ENCODE data around the gene CTAGE8. TPM values are rescaled to one million over a fixed set of nuclear protein-coding genes. Genes with fewer than 3 reads are reported as not detected.
"Not testable (repeated sequence)": the region's sequence is repeated elsewhere in the genome, so short reads cannot be mapped to it uniquely, and the experiment has no call there.

CTAGE8 gene
- total and polyA plus RNA-seq, 2 of the 8 experiments (the other 6 are each of a cell fraction or from before 2014, with no cell fraction given): not detected

DNA sequence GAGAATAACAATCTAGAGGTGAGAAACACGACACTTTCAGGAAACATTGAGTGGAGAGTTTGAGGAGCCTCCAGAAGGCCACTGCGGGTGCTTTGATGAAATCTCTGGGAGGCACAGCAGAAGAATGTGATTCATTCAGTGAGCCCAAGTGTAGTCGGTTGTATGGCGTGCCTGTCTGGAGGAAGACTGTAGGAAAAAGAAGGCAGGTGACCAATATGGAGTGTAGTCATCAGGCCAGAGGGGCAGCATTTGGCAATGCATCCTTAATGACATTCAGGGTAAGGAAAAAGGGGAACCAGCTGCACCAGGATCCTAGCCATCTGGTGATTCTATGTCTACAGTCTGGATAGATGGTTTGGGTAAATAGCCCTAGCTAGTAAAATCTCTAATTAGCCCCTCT is 16.8 kb downstream of the CTAGE8 start:
- H3K4me2 ChIP-seq (ENCODE audit: insufficient read depth in 1 of 2, low read depth in 2 of 2, low read length in 2 of 2); H3K4ac ChIP-seq (replicated peaks; ENCODE audit: insufficient read length, low read depth, low read length); FAIRE-seq; H3K36me3 ChIP-seq (ENCODE audit: control insufficient read depth in 2 of 4, insufficient read depth in 4 of 4, low read length in 3 of 4); H4K91ac ChIP-seq (replicated peaks; ENCODE audit: insufficient read length, low read length); DNase-seq (ENCODE audit: low read depth in 1 of 2, low spot score in 2 of 2); H3K14ac ChIP-seq (ENCODE audit: insufficient read length); H3K23ac ChIP-seq (ENCODE audit: insufficient read length); H4K8ac ChIP-seq (ENCODE audit: extremely low read depth, insufficient read depth, low read length); POLR2A ChIA-PET (ENCODE audit: partially characterized antibody); H2AFZ ChIP-seq (ENCODE audit: low read length); H4K5ac ChIP-seq (ENCODE audit: insufficient read length, low read depth, low read length); CTCF ChIA-PET (ENCODE audit: partially characterized antibody); H3K79me2 ChIP-seq (ENCODE audit: control insufficient read depth in 1 of 2, insufficient read depth in 2 of 2, low read length in 2 of 2); H2BK12ac ChIP-seq (ENCODE audit: low read depth, low read length); H2BK5ac ChIP-seq (ENCODE audit: low read depth, low read length); H3K4me3 ChIP-seq (ENCODE audit: extremely low read depth in 1 of 4, insufficient read depth in 2 of 4, low read depth in 3 of 4, low read length in 4 of 4); H3K79me1 ChIP-seq (ENCODE audit: low read depth, low read length); H2BK20ac ChIP-seq (ENCODE audit: low read length); H3K27ac ChIP-seq (ENCODE audit: low read depth, low read length); H2BK120ac ChIP-seq (replicated peaks; ENCODE audit: low read depth, low read length); H3K18ac ChIP-seq (ENCODE audit: extremely low read depth, low read length); H3K27me3 ChIP-seq (replicated peaks in 1 of 4; ENCODE audit: control insufficient read depth in 3 of 4, extremely low read depth in 1 of 4, insufficient read depth in 3 of 4, low read length in 3 of 4); H3K9me3 ChIP-seq (ENCODE audit: insufficient read depth in 2 of 2, low read depth in 1 of 2, low read length in 1 of 2); H3K9ac ChIP-seq (replicated peaks in 1 of 4; ENCODE audit: extremely low read depth in 1 of 4, low read depth in 3 of 4, low read length in 3 of 4); H2BK15ac ChIP-seq (ENCODE audit: low read length); H3K23me2 ChIP-seq (ENCODE audit: low read depth, low read length); H3K4me1 ChIP-seq (replicated peaks in 1 of 4; ENCODE audit: control insufficient read depth in 3 of 4, insufficient read depth in 4 of 4, low read length in 3 of 4); H4K20me1 ChIP-seq (replicated peaks in 1 of 2; ENCODE audit: control insufficient read depth in 1 of 2, insufficient read depth in 2 of 2, low read length in 2 of 2); H2AK5ac ChIP-seq (ENCODE audit: low read depth, low read length); H3K56ac ChIP-seq (replicated peaks; ENCODE audit: insufficient read length, low read depth, low read length): not testable (repeated sequence)
- WGBS, 2 experiments (ENCODE audit: extremely low coverage in 1 of 2, insufficient coverage in 1 of 2, insufficient read length in 1 of 2, insufficient replicate concordance in 2 of 2, low coverage in 1 of 2, low lambda C conversion rate in 2 of 2, missing lambda C conversion rate in 1 of 2): no CpG with 5 or more reads among the region's 4 CpGs

DNA sequence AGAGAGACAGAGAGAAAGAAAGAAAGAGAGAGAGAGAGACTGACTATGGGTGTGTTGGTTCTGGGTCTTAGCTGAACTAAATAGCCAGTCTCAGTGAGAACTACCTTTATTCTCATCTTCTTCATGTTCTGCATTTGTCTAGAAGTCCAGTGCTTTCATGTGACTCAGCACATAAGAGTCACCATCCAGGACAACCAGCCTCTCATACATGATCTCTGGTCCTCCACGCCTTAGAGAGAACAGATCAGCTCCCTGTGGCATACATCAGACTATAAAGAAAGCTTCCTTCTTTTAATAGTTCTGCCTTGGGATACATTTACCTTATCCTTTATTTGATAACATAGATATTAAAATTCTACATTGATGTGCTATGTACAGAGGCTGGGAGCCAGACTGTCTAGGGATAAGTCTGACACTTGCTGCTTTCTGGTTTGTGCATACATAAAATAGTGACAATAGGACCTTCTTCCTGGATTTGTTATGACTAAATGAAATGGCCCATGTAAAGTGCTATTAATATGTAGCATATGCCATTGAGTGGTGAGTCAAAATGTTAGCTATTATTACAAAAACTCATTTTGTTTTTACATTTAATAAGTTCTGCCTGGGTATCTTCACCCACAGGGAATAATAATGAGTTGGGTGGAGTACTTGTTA is 21.3 kb downstream of the CTAGE8 start:
- H3K23ac ChIP-seq (ENCODE audit: insufficient read length); CTCF ChIA-PET (ENCODE audit: partially characterized antibody); H4K20me1 ChIP-seq (replicated peaks in 1 of 2; ENCODE audit: control insufficient read depth in 1 of 2, insufficient read depth in 2 of 2, low read length in 2 of 2); H3K14ac ChIP-seq (ENCODE audit: insufficient read length); H2AK5ac ChIP-seq (ENCODE audit: low read depth, low read length); H3K18ac ChIP-seq (ENCODE audit: extremely low read depth, low read length); DNase-seq (ENCODE audit: low read depth in 1 of 2, low spot score in 2 of 2); H2BK5ac ChIP-seq (ENCODE audit: low read depth, low read length); H4K5ac ChIP-seq (ENCODE audit: insufficient read length, low read depth, low read length); H2BK120ac ChIP-seq (replicated peaks; ENCODE audit: low read depth, low read length); H2AFZ ChIP-seq (ENCODE audit: low read length); H3K27ac ChIP-seq (ENCODE audit: low read depth, low read length); H3K9ac ChIP-seq (replicated peaks in 1 of 4; ENCODE audit: extremely low read depth in 1 of 4, low read depth in 3 of 4, low read length in 3 of 4); H2BK20ac ChIP-seq (ENCODE audit: low read length); H3K4me2 ChIP-seq (ENCODE audit: insufficient read depth in 1 of 2, low read depth in 2 of 2, low read length in 2 of 2); H3K23me2 ChIP-seq (ENCODE audit: low read depth, low read length); H3K4me3 ChIP-seq (ENCODE audit: extremely low read depth in 1 of 4, insufficient read depth in 2 of 4, low read depth in 3 of 4, low read length in 4 of 4); H4K8ac ChIP-seq (ENCODE audit: extremely low read depth, insufficient read depth, low read length); H3K79me1 ChIP-seq (ENCODE audit: low read depth, low read length); H3K79me2 ChIP-seq (ENCODE audit: control insufficient read depth in 1 of 2, insufficient read depth in 2 of 2, low read length in 2 of 2); H3K4ac ChIP-seq (replicated peaks; ENCODE audit: insufficient read length, low read depth, low read length); H3K4me1 ChIP-seq (replicated peaks in 1 of 4; ENCODE audit: control insufficient read depth in 3 of 4, insufficient read depth in 4 of 4, low read length in 3 of 4); H2BK15ac ChIP-seq (ENCODE audit: low read length); H2BK12ac ChIP-seq (ENCODE audit: low read depth, low read length); H3K9me3 ChIP-seq (ENCODE audit: insufficient read depth in 2 of 2, low read depth in 1 of 2, low read length in 1 of 2); H3K27me3 ChIP-seq (replicated peaks in 1 of 4; ENCODE audit: control insufficient read depth in 3 of 4, extremely low read depth in 1 of 4, insufficient read depth in 3 of 4, low read length in 3 of 4); POLR2A ChIA-PET (ENCODE audit: partially characterized antibody); H4K91ac ChIP-seq (replicated peaks; ENCODE audit: insufficient read length, low read length); FAIRE-seq; H3K36me3 ChIP-seq (ENCODE audit: control insufficient read depth in 2 of 4, insufficient read depth in 4 of 4, low read length in 3 of 4); H3K56ac ChIP-seq (replicated peaks; ENCODE audit: insufficient read length, low read depth, low read length): not testable (repeated sequence)
- WGBS, 2 experiments (ENCODE audit: extremely low coverage in 1 of 2, insufficient coverage in 1 of 2, insufficient read length in 1 of 2, insufficient replicate concordance in 2 of 2, low coverage in 1 of 2, low lambda C conversion rate in 2 of 2, missing lambda C conversion rate in 1 of 2): no CpG with 5 or more reads among the region's 1 CpG
